ENCODE data around the gene MAB21L1.

Gene MAB21L1

DNA sequence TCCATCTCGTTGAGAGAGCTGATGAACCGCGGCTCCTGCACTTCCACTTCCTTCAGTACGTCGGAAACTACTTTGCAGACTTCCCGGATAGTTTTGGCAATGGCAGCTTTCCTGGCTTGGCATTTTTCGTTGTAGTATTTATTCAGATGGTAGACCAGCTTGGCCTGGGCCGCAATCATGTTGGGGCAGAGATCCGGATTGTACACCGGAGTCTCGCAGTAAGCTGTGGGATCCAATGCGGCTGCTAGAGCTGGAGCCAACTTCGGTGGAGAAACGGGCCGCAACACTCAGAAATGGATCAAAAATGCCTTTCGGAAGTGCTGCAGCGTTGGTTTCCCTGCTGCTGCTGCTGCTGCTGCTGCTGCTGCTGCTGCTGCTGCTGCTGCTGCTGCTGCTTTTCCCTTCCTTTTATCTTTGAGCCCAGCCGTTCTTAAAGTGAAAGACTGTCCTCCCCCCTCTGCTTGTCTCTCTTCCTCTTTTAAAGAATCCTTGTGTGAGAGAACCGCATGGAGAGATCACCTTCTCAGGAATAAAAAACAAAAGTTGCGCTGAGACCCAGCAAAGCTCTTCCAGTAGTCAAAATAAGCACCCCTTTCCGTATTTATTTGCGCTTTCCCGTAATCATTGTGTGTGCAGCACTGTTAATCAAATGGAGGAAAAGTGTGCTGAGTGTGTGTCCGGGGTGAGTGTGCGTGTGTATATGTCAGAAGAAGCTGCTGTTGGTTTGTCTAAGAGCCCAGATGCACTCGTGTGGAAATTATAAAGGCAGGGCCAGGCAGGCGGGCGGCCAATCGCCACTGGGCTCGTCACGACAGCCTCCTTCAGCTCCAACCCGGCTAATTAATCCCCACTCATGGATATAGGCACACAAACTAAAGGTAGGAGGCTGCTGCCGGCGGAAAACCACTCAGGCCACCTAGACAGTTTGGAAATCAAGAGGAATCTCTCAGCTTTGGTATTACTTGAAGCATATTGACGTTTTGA, at the start of gene MAB21L1:
Gene MAB21L1, minus strand, starts transcription at position 730 of the 984 bp plus-strand sequence. Its CDS starts 551 bp downstream, at position 179.
- no peak for DNase-seq

DNA sequence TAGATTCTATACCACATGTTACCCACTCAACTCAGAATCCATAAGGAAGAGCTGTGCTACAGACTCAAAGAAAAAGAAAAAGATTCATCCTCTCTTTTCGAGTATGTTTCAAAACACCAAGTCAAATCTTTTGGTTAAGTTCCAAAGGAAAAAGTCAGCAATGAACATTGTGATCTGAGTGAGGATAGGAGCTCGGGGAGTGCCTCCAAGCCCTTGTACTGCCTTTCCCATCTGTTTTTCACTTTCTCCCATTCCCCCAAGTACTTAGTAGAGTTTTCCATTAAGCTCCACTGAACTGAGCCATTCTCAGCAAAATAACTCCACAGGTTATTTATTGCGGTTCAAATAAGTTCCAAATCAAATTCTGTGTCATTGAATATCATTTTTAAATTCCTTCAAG, 47.7 kb upstream of the MAB21L1 start:
- no peak for DNase-seq

DNA sequence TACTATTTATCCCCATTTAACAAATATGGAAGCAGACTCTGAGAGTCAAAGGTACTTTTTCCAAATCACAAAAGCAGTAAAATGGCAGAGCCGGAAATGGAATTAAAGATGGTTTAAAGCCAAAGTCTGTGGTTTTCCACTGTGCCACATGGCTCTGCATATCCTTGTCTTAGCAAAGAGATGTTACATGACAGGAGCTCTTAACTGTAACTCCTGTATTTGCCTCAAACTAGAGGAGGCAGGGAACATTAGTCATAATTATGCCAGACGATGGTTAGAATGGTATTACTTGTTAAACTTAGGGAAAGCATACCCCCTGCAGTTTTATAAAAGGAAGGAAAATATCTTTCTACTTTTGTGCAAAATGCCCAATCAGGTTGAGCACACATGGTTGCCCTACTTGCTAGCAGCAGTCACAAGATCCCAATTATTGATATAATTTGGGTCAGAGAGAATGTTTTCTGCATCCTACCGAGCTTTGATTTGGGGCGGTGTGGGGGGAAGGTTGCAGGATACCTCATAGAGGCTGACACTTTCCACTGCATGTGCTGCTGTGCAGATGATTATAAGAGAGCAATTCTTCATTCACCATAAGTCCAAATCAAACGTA, 42.0 kb upstream of the MAB21L1 start:
- no peak for DNase-seq

DNA sequence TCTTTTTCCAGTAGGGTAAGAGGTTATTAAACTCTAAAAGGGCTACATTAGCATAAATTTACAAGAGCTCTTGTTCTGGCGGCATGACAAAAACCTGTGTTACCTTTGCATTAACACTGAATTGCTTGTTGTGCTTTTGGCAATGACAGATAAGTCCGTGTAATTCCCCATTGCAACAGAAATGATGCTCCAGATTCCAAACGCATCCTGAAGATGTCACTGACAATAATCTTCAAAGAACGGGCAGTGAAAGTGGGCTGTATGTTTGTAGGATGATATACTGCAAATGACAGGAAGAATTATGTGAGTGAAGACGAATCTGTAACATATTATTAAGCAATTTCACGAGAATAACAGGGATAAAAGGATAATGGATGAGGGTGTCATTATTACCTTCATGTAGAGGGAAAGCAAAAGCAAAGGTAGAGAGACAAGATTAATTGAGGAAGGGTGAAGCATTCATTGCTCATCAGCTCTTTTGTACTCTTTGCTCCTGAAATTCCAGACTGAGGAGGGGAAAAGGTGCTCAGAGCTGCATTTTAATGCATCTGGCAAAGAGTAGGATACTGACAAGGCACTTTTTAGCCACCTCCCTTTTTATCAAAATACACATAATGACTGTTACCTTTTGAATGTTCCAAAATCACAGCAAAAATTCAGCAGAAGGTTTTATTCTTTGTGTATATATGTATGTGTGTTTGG, 38.5 kb upstream of the MAB21L1 start:
- no peak for DNase-seq

DNA sequence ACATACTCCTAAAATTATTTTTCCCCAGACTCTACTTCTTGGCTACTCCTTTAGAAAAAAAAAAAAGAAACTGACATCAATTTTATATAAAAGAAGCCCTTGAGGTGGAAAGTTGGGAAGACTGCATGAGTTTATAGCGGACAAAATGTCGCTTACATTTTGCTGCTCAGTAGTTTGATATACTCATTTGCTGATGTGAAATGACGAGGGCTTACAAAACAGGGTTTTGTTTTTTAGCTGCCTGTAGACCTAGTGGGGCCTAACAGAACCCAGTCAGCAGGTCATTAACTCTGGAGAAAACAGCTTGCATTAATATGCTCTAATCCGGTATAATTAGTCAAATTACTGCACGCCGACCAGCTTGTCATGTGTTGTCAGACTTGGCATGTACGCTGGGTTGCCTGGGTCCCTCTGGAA, 37.6 kb upstream of the MAB21L1 start:
- no peak for DNase-seq

DNA sequence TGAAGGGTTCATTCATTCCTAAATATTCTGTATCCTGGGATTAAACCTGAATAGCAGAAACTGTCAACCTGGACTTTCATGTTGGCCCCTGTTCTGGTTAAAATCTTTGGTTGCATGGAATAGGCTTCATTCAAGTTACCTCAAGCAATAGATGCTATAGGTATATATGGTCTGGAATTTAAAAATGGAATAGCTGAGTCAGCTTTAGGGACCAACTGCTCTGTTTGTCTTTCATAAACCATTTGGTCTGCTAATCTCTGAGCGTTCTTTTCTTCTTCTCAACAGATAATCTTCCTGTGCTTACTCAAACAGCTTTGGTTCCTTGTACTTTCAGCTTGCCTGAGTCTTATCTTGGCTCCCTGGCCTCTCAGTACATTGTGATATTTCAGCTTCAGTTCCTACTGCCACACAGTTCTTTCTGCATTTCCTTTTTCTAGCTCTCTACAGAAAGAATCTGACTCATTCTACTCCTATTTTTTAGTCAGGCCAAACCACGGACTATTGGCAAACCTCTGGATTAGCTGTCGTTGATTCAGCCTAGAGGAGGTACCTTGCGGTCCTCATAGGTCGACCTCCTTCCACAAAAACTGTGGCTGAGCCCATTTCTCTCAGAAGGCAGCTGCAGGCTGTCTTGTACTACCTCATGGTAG, 35.9 kb upstream of the MAB21L1 start:
- DNase-seq, result no peak

DNA sequence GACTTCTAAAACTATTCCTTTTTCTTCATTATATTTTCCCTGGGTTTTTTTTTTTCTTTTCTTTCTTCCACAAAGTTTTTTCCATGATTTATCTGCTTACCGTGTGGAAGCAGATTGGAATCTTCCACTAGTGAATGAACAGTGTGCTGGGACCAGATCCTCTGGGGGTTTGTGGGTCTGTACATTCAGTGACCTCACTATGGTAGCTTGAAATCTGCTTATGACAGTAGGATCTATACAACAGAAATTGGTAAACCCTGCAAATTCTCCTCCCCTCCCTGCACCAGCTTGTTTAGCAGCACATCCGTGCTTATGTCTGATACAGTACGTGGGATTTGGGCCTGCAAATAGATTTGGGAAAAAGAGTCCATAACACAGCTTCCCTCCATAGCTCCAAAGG, 26.0 kb upstream of the MAB21L1 start:
- DNase-seq, result no peak

DNA sequence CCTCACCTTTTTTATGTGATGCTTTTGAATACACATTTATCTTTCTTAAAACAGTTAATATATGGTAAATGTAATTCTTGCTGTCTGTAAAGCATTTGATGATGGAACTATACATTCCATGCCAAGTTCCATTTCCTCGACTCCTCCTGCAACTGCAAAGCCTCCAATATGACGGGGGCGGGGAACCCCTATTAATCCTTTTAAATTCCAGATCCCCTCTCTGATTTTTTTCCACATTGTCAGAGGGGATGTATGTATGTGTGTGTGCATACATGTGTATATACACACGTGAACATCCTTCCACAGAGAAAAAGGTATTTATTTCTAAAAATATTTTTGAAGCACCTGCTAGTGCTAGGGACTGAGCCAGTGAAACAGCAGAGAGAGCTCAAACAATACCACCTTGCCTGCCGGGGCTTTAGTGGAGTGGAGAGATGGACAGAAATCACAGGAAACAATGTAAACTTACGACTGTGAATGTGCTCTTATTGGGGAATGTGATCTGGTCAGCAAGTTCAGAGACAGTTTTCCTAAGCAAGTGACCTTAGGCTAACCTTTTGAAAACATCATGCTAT, 25.3 kb upstream of the MAB21L1 start:
- no peak for DNase-seq

DNA sequence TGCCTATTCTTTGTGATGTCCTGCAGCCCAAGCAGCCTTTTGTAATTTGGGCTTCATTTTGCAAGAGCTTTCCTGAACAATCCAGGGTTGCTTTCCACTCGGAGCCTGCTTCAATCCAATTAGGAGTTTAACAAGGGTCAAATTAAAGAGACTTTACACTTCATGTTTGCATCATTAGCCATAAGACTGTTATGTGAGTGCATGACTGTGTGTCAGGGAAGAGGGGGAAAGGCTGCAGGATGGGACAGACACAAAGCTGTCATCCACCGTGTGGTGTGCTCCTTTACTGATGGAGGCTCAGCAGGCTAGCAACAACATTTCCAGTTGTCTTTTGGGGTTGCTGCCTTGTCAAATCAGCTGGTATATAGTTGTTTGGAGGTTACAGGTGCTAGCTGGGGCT, 23.7 kb upstream of the MAB21L1 start:
- no peak for DNase-seq

DNA sequence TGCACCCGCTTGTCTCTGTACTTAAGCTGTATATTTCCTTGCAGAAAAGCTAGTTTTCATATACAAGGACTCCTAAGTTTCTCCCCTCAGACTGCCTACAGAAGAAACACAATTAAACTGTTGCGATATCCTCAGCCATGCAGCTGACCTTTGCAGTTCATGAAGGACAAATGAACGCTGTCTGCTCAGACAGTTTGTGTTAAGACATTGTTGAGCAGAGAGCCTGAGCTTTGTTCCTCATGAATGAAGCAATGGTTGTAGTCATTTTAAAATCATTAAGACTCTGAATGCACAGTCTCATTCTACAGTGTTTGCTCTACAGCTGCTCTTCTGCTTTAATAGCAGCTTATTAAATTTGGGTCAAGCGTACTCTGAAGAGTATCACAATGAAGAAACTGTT, 23.2 kb upstream of the MAB21L1 start:
- DNase-seq, result no peak

DNA sequence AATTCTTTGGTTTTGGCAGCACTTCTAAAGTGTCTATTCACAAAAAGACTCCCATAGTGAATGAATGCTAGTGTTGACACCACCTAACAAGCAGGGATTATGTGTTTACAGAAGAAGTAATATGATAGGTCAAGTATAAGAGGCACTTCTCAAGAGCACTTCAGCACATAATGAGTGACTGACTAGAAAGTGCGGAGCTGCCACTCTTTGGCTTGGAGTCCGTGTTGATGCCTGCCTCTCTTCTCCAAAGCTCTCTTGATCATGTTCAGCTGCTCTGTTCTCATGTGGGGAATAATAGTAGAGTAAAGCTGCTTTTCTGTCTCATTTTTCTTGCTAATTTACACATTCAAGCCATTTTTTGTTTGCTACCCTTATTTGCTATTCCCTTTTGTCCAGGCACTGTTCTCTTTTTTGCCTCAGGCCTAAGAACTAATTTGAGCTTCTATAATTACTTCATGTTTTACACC, 22.7 kb upstream of the MAB21L1 start:
- DNase-seq, result no peak

DNA sequence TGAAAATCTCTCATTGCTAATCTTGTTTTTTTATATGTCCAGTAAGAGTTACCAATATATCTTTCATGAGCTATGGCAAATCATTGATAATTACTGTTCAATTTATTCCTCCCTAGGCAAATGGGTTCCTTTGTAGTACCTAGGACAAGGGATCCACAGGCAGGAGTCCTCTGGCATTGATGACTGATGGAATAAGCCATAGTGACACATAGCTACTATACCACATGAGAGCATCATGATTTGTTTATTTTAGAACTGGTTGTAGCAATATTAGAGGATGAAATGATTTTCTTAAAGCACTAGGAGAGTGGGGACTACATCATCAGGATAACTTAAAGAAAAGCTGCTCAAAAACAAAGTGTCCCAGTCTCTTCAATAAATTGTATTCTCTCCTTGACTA, 21.7 kb upstream of the MAB21L1 start:
- DNase-seq, result no peak

DNA sequence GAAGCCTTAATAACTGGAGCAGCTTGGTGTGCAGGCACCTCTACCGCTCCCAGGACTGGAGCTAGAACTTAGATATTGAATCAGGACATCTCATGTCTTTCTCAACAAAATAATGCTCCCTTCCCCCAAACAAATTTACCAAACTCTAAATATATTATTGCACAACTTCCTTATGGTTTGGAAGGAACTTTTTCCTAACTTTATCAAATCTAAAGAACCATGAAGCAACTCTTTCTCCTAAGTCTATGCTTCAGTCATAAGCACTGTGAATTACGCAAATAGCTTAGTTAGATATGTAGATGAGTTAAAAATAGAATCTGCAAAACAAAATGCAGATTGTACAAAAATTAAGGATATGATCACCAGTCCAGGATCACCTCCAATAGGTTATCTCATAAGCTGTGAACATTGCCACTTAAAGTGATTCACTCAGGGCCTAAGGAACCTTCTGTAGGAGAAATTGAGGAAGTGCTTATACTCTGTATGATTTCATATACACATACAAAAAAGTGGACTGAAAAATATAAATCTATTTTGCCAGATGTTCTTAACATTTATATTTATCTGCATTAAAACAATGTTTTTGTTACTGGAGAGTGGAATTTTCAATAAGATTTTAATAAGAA, 20.4 kb upstream of the MAB21L1 start:
- DNase-seq, result no peak

DNA sequence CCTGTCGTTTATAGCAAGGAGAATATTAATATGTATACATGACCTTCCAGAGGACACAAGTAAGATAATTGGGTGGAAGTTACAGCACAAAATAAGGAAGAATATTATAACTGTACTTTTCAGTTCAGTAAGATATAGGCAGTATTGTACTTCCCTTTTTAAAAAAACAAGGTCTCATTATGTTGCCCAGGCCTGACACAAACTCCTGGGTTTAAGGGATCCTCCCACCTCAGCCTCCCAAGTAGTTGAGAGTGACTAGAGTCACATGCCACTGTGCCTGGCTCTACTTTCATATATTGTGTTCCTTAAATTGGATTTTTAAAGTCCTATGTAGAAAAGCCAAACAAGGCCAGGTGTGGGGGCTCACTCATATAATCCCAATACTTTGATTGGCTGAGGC, 19.5 kb upstream of the MAB21L1 start:
- DNase-seq, result no peak

DNA sequence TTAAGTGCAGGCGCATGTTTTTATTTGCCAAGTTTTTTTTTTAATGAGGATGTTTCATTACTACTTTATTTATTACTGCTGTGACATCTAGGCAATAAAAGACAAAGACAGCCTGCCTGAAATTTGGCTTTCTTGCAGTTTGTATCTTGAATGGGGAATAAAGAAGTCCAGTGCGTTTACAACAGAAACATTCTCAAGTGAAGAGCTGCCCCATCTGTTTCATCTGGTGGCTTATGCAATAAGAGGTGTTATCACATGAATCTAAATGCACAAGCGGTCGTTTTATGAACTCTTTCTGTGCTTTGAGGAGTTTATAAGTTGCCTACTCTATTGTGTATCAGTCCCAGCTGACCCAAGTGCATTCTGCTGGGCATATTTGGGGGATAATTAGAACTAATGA, 12.6 kb upstream of the MAB21L1 start:
- no peak for DNase-seq

DNA sequence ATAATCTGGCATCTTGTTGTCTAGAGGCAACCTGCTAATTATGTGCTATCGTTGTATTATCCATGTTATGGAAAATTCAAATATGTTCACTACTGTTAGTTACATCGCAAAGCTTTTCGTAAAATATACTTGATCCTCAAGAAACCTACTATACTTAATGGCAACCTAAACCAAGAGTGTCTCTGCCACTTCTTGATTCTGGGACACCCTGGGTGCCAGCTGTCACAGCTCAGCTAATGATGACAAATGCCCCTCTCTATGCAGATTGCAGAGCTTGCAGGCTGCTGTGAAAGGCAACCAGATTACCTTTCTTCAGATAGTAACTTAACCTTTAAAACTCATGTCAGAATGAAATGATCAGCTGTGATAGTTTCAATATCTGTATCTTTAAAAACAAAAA, 8.9 kb upstream of the MAB21L1 start:
- DNase-seq, result no peak

DNA sequence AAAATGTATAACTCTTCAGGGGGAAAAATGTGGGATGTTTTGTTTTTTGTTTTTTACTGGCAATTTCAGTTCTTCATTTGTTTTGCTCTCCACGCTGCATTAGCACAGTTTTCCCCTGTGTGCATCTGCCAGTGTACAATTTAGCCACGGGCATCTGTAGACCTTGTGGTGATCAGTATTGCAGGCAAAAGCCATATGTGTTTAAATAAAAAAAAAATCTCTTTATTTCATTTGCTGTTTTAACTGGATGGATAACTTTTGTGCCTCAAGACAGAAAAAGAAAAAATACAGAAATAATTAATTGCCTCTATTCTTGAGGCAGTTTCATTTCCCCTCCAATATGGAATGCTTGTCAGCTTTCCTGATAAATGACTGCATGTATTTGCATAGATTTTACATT, 7.9 kb upstream of the MAB21L1 start:
- DNase-seq, result no peak

DNA sequence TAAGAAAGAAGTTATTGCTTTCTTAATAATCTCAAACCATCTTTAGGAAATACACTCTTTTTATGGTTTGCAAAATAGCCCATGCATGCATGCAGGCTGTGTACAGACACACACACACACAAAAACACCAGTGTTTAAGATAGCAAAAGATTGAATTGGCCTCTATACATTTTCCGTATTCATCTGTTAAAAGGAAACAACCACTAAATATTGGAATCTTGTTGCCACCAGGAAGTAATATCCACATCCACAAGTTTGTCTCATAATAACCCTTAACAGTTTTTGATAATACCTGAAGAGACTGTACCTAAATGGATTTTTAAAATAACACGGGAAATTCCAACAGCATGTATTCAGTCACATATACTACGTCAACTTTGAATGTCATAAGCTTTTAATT, 7.3 kb upstream of the MAB21L1 start:
- no peak for DNase-seq

DNA sequence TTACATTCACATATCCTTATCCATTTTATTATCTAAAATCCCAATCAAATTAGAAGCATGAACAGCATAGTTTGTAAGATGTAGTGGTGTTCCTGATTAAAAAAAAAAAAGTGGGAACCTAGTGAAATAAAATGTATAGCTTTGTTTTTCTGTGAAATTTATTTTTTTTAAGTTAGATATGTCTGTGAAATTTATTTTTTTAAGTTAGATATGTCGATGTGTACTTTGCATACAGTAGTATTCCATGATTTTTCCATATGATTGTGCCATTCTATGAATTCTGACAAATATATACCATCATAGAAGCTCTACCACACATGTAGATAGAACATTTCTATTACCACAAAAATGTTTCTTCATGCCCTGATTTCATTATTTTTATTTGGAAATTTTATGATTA, 6.0 kb upstream of the MAB21L1 start:
- DNase-seq, result no peak

DNA sequence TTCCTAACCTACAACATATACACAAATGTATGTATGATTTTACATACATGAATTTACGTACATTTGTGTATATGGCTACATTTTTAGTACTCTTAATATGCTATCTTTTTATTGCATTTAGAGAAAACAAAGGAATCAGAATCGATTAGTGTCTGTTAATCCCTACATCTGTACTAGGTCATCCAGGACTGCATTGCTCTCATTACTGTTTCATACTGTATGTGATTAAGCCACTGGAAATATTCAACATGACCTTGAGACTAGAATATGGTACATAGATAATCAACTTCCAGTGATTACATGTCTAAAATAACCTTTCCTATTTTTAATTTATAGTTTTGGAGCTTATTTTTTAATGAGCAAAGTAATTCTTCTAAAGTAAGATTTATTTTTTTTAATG, 5.3 kb upstream of the MAB21L1 start:
- DNase-seq, result no peak

DNA sequence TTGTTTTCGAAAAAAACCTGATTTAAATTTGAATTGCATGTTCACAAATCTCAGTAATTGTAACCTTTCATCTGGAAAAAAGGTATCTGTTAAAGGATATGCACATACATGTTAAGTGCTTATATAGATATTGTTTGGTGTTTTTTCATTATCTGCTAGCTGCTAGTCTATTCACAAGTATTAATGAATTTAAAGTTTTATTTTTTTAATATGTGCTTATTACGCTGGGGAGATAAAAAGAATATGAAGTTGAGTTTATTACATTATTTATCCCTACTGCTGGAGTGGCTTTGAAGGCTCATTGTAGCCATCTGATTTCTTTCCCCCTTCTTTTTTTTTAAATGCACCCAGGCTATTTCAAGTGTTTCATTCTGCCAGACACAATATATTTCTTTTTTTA, 3.9 kb upstream of the MAB21L1 start:
- no peak for DNase-seq

DNA sequence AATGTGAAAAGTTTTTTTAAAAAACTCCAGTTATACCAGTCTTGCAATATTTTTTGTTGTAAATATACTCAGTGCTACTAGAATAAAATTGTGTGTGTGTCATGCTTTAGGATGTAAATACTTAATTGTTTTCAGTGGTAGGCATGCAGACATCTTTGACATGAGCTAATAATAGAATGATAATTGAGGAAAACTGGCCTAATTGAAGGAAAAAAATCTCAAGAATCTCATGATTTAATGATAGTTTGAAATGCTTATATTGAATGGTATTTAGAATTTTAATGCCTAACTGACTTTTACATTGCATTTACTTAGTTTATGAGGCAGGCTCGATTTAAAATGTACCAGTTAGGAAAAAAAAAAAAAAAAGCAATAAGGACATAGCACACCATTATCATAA, 3.2 kb upstream of the MAB21L1 start:
- no peak for DNase-seq

Data from stimulated activated CD8-positive, alpha-beta memory T cell treated with anti-CD3 and anti-CD28 coated beads, Interleukin-4, amount 100 ng/mL, for 48 hours (primary cell).